Omental fat pad (tissue), 4 donors: ENCODE results near the gene C3orf18. TPM values are rescaled to one million over a fixed set of nuclear protein-coding genes. Genes with fewer than 3 reads are reported as not detected.

Source experiments
- ATAC-seq: fragments of 150-250 bp; one replicate; pipeline ENCODE4 v1.9.1; 2016; ENCODE audit warnings: mild to moderate bottlenecking, moderate library complexity; ENCODE audit not compliant: low FRiP score
- DNase-seq: peaks from one replicate; pipeline ENCODE4 v3.0.0-alpha.2; 2019; ENCODE audit warnings: low spot score
- total RNA-seq, 4 donors: library from RNA; depleted of rRNA; stranded (reverse); fragments of >200 nt; gene quantifications; one replicate each; pipeline ENCODE4 v1.1.0, GENCODE V29; 2016
- TF ChIP-seq, protein P1 (sequence below), 3 donors: fragments of 450-650 bp; IDR thresholded peaks; one replicate each; pipeline ENCODE4 v1.5.1; 2016 to 2017; ENCODE audit warnings: antibody characterized with exemption in 3 of 3, mild to moderate bottlenecking in 3 of 3, moderate library complexity in 2 of 3

Gene C3orf18
- total RNA-seq, 4 donors from 2014 or later = 4.4 to 11.1 (median 9.2) TPM

DNA sequence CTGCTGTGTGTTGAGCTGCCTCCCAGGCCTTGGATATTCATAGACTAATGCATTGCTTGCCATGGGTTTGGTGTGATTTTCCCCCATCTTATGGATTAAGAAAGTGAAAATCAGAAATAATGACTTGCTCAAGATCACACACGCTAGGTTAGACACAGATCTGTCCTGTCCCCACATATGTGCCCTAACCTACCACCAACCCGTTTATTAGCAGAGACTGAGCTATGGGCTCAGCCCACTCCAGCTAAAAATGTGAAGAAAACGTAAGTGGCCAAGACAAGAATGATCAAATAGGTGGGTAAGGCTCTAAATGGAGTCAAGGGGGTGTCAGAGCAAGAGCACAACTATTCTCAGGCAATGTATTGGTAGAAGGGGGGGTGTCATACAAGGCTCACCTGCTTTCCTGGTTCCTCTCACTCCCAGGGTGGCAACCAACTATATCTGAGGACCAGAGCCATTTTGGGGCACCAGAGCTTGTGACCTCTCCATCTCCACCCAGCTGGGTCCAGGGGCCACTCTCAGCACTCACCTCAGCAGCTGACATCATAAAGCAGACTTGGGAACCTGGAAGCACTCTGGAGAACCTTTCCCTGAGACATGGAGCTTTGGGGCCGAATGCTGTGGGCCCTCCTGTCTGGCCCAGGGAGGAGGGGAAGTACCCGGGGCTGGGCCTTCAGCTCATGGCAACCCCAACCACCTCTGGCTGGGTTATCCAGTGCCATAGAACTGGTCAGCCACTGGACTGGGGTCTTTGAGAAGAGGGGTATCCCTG is 3.1 kb upstream of the C3orf18 start:
- ATAC-seq (no peak), DNase-seq (no peak)
- TF ChIP-seq, protein P1, sequence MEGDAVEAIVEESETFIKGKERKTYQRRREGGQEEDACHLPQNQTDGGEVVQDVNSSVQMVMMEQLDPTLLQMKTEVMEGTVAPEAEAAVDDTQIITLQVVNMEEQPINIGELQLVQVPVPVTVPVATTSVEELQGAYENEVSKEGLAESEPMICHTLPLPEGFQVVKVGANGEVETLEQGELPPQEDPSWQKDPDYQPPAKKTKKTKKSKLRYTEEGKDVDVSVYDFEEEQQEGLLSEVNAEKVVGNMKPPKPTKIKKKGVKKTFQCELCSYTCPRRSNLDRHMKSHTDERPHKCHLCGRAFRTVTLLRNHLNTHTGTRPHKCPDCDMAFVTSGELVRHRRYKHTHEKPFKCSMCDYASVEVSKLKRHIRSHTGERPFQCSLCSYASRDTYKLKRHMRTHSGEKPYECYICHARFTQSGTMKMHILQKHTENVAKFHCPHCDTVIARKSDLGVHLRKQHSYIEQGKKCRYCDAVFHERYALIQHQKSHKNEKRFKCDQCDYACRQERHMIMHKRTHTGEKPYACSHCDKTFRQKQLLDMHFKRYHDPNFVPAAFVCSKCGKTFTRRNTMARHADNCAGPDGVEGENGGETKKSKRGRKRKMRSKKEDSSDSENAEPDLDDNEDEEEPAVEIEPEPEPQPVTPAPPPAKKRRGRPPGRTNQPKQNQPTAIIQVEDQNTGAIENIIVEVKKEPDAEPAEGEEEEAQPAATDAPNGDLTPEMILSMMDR (IDR thresholded peaks at IDR 0.05) = no peak

DNA sequence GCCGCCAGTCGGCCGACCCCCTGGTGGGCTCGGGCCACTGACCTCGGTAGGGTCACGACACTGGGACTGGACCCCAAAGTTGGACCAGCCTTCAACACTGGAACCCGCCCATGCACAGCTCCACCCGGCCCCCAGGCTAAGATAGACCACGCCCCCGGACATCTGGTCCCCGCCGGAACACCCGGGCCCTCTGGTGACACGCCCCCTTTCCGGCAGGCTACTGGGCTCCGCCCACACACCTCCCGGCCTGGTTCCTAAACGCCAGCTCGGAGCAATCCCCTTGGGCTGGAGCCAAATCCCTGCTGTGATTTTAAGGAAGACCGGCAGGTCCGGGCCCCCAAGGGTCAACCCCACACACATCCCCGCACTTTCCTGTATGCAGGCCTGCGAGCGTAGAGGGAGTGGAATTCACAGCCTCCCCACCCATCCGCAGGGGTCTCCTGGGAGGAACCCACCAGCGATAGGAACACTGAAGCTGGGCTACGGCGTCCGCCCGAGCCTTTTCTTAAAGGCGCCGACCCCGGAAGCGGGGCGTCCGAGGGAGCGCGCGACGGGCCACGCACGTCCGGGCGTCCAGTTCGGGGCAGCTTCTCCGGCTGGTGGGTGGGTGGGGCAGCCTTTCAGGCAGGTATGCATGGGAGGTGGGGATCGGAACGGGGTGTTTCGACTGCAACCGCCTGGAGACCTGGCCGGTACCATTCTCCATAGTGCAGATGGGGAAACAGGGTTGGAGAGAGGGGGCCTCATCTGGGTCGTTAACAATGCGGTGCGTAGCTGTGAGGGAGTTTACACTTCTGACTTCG is 1.6 kb upstream of the C3orf18 start, which contains the start of gene HEMK1:
Gene HEMK1 (plus strand): TSS at position 576 of the 803 bp plus-strand sequence. CDS start 1,583 bp downstream, outside the sequence.
- TF ChIP-seq, protein P1 (IDR thresholded peaks at IDR 0.05) = no peak
- DNase-seq = peak; percentile 92
- peak; percentile 84 for ATAC-seq

DNA sequence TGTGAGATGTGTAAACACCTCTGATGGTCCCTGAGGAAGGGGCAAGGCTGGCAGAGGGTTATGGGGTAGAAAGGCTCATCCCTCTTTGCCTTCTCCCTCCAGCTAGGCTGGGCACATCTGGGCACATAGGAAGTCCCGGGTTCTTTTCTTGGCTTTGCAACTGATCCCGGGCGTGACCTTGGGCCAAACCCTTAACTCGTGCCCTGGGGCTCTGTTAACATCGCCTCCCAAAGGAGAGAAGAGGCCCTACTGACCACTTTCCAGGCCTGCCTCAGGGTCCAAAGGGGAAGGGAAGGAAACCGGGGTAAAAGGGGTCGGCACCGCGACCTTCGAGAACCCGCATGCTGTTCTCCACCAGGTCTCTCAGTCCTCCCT is 549 bp downstream of the C3orf18 start:
- TF ChIP-seq, protein P1 (IDR thresholded peaks at IDR 0.05) = no peak
- no peak for ATAC-seq
- no peak for DNase-seq

DNA sequence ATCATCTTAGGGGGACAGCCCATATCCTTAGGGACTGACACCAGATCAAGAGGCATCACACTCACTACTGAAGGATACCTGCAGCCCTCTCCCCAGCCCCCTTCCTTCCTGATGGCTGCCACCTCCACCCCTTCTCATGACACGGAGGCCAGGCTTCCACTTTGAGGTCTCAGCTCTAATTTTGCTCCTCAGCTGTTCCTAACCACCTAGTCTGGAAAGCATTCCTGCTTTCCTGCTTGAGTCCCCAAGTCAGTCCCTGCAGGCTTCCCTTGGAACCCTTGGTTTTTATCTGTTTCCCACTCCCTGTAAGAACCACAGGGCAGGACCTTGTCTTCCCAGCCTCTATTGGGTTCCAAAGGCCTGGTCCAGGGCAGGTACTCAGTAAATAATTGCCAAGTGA is 3.2 kb downstream of the C3orf18 start:
- TF ChIP-seq, protein P1 (IDR thresholded peaks at IDR 0.05) = no peak
- no peak for DNase-seq
- no peak for ATAC-seq

DNA sequence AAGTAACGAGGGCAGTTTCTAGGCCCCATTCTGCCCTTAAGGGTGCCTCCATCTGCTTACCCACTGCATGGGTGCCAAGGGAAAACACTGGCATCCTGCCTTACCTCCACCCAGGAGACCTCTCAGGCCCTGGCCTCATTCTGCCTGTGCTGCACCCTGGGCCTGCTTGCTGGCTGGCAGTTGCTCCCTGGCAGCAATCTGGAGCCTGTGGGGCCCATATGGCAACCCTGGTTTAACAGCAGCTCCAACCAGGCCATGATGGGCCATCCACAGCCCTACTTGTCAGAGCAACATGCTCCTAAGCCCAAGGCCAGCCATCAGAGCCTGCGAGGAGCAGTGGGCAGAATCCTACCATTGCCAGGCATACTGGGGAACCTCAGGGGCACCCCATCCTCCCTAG is 3.7 kb downstream of the C3orf18 start:
- DNase-seq (no peak), ATAC-seq (no peak)

DNA sequence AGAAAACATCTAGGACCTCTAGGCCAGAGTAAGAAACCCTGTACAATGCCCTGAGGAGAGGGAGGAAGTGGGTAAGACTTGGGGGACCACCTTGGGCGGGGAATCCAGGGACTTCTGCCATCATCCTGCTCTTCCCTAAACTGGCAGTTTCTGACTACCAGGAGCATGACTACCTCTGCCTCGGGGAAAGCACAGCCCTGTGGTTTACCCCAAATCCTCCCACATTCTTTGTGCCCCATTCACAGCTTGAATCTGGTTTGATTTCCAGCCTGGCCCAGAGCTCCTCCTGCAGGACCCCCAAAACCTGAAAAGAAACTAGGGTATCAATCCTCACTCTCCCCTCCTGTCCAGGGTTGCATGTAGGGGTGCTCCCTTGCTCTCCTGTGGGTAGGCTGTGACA is 4.7 kb downstream of the C3orf18 start:
- ATAC-seq = no peak

More for the DNA sequence above, 3.7 kb downstream of the C3orf18 start:
- TF ChIP-seq, protein P1 (IDR thresholded peaks at IDR 0.05) = no peak

More for the DNA sequence above, 4.7 kb downstream of the C3orf18 start:
- TF ChIP-seq, protein P1 (IDR thresholded peaks at IDR 0.05) = no peak
- no peak for DNase-seq
